ENCODE measurements around the gene ZNF232.
A peak's percentile ranks its signal among the peaks of the same experiment; 100 is the strongest.
"Not testable (repeated sequence)": the region's sequence is repeated elsewhere in the genome, so short reads cannot be mapped to it uniquely, and the experiment has no call there.

The ZNF232 gene

GRCh38 chr17:5092218-5093010, 19.3 kb downstream of the ZNF232 start:
- no peak for DNase-seq

DNA sequence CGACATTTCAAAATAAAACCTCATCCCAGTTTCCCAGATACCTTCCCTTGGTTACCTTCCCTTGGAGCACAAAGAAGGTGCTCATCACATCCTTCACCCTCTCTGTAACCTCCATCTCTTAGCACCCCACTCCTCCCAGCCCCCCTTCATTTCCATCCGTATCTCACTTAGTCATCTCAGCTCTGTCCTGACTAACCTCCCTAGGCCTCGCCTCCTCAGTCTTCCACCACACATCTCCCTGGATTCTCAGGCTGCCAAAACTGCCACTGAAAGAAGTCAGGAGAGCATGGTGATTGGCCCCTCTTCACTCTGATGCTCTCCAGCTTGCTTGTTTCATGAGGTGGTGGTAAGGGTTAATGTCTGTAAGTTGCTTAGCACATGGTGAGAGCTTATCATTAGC, 31.1 kb downstream of the ZNF232 start:
- no peak for DNase-seq

DNA sequence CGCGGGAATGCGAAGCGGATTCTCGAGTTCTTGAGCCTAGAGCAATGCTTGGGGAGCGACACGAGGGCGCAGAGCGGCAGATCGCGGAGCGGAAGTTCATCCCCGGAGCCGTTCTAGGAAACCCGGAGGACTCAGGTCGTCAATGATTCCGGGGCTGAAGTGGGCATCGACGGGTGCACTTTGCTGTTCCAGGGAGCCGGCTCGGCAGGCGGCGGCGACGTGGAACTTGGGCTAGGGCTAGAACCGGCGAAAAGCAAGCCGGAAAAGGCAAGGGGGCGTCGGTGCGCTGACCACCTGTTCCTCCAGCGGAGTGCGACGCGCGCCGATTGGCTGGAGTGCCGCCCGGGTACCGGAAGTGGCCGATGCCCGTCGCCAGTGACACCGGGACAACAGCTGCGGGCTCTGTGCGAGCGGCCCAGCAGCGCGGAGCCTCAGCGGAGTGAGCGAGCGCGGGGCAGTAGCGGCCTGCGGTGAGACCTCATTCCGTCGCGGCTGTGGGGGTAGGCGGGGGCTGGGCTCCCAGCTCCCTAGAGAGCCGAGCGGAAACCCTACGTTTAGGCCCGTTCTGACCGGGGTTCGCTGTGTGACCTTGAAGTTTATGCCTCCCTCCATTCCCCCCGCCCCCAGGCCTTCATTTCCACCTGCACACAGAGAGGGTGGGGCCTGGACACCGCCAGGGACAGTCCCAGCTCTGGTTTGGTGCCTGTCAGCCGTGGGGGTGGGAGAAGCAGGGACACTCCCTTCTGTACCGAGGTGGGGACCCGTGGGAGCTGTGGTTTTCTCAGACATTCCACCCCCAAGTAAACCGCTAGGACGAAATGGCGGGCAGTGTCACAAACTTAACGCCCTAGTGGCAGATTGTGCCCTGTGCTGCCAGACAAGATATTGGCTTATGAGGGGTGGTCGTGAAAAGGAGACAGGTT, 33.3 kb downstream of the ZNF232 start, which contains the start of gene ZFP3:
Gene ZFP3 (plus strand): TSS at position 362 of the 923 bp plus-strand sequence. CDS start 13,038 bp downstream, outside the sequence.
- peak; percentile 76 for DNase-seq

- no peak for DNase-seq
Measured at GRCh38 chr17:5077781-5078105, 33.9 kb downstream of the ZNF232 start.

GRCh38 chr17:5077275-5077674, 34.4 kb downstream of the ZNF232 start:
- not testable (repeated sequence) for DNase-seq

DNA sequence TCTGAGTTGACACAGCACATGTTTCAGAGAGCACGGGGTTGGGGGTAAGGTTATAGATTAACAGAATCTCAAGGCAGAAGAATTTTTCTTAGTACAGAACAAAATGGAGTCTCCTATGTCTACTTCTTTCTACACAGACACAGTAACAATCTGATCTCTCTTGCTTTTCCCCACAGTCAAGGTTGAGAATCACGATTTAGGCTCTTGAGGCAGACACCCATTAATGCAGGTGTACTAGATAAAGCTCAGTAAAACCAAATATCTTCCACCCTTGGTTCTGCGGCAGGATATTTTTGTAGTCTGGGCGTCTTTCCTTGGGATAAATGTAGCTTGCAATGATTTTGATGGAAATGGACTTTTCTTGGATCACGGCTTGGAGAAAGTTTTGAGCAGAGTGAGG, 36.2 kb downstream of the ZNF232 start:
- not testable (repeated sequence) for DNase-seq

DNA sequence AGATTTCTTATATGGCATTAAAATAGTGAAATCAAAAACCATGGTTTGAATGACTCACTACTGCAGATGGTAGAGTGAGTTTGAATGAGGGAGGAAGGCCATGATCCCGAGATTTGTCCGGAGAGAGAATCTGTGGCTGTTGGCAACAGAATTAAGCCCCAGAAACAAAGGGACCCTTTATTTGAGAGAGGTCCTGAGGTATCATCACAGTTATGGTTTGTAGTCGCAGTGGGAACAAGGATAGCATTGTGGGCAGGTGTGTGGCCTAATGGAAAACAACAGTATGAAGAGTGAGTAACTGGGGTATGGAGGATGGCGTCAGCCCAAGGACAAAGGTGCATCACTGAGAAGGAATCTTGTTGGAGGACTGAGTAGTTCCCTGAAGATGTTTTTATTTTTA, 42.0 kb downstream of the ZNF232 start:
- no peak for DNase-seq

GRCh38 chr17:5068236-5068635, 43.4 kb downstream of the ZNF232 start:
- DNase-seq: no peak

GRCh38 chr17:5065227-5065744, 46.4 kb downstream of the ZNF232 start:
- DNase-seq: no peak
